Keratinocyte (primary cell): Measurements from ENCODE around the gene AKNA.

Experiments used
- CTCF ChIP-seq, 3 experiments: IDR thresholded peaks in 1 of 3; conservative IDR thresholded peaks in 1 of 3; optimal IDR thresholded peaks in 1 of 3; 2 replicates in 2 of 3; 3 replicates in 1 of 3; pipeline versions ENCODE3 to v1.5.1; 2011; ENCODE audit warnings: low read length in 3 of 3, mild to moderate bottlenecking in 3 of 3, moderate library complexity in 2 of 3, control low read depth in 1 of 3, inconsistent platforms in 1 of 3; ENCODE audit not compliant: insufficient read depth in 2 of 3; ENCODE audit errors: extremely low read depth in 1 of 3
- EZH2 ChIP-seq: IDR thresholded peaks from one replicate; pipeline ENCODE4 v1.6.1; 2012; ENCODE audit warnings: inconsistent platforms, mild to moderate bottlenecking, low read length, moderate library complexity

DNA sequence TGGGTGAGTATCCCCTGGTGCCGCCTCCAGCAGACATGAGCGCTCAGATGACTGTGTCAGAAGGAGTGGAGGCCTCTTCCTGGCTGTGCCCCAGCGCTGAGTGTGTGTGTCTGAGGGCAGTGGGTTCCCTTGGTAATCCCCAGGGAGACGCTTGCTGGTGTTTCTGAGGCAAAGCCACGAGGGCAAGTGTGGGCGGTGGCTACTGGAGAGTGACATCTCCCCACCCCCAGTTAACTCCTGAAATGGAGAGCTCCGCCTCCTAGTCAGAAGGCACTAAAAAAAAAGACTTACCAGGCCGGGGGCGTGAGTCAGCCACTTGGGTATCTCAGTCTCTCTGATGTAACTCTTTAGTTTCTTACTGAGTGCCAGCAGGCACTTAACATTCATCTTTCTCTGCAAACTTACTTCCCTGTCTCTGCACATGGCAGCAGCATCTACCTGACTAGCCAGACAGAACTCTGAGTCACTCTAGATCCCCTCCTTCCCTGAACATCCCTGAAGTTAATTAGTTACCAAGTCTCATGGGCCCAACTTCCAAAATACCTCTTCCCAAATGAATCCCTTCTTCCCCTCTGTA is 38.8 kb downstream of the AKNA start:
- TF ChIP-seq EZH2 (no peak), CTCF (optimal IDR thresholded peaks at IDR 0.05 in 1 of 3, IDR thresholded peaks at IDR 0.05 in 1 of 3, conservative IDR thresholded peaks at IDR 0.05 in 1 of 3; ENCODE audit: extremely low read depth in 1 of 3, insufficient read depth in 2 of 3, low read length in 3 of 3) (no peak)
